C4-2B (cell line): ENCODE data around the gene GTPBP3.
"Not testable (repeated sequence)": the region's sequence is repeated elsewhere in the genome, so short reads cannot be mapped to it uniquely, and the experiment has no call there.

Source experiments
- H3K27ac ChIP-seq: fragments of 450-650 bp; 2 replicates; pipeline ENCODE4 v1.5.1; 2017
- ZFX ChIP-seq: fragments of 450-650 bp; IDR thresholded peaks from 2 replicates; pipeline ENCODE4 v1.6.1; 2017
- TF ChIP-seq, protein P1 (sequence below): fragments of 450-650 bp; conservative IDR thresholded peaks from 2 replicates; pipeline ENCODE4 v1.5.1; 2017; ENCODE audit warnings: mild to moderate bottlenecking

Gene GTPBP3, protein sequence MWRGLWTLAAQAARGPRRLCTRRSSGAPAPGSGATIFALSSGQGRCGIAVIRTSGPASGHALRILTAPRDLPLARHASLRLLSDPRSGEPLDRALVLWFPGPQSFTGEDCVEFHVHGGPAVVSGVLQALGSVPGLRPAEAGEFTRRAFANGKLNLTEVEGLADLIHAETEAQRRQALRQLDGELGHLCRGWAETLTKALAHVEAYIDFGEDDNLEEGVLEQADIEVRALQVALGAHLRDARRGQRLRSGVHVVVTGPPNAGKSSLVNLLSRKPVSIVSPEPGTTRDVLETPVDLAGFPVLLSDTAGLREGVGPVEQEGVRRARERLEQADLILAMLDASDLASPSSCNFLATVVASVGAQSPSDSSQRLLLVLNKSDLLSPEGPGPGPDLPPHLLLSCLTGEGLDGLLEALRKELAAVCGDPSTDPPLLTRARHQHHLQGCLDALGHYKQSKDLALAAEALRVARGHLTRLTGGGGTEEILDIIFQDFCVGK

DNA sequence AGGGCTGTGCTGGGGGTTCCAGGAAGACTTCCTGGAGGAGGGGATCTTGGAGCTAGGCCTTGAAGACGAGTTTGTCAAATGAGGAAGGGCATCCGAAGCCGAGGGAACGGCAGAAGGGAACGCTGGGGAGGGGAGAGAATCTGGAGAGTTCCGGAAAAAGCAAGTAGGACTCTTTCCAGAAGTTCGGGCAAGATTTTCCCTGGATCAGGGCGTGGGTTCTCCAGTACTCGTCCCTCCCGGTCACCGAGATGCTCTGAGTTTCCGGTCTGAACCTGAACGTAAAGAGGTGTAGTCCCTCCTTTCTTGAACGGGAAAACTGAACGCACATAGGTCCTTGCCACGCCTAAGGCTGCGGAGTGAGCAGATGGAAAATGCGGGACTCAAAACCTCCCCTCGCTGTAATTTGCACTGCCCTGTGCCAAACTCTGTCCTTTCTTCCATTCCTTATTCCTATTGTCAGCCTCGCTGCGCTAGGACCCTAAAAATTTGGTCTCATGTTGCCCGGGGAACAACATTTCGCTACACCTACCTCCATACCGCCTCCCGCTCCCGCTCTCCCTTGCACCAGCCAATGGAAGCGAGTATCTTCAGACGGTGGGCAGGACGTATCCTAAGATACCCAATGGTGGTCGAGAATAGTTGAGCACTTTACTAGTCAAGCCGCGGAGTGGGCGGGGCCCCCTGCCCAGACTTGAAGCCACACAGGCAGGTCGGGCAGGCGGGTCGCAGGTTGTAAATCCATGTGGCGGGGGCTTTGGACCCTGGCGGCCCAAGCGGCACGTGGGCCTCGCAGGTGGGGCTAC, at the start of gene GTPBP3:
Gene GTPBP3, plus strand, starts transcription at position 682 of the 803 bp plus-strand sequence. Its CDS starts 59 bp downstream, at position 741.
- TF ChIP-seq, protein P1, sequence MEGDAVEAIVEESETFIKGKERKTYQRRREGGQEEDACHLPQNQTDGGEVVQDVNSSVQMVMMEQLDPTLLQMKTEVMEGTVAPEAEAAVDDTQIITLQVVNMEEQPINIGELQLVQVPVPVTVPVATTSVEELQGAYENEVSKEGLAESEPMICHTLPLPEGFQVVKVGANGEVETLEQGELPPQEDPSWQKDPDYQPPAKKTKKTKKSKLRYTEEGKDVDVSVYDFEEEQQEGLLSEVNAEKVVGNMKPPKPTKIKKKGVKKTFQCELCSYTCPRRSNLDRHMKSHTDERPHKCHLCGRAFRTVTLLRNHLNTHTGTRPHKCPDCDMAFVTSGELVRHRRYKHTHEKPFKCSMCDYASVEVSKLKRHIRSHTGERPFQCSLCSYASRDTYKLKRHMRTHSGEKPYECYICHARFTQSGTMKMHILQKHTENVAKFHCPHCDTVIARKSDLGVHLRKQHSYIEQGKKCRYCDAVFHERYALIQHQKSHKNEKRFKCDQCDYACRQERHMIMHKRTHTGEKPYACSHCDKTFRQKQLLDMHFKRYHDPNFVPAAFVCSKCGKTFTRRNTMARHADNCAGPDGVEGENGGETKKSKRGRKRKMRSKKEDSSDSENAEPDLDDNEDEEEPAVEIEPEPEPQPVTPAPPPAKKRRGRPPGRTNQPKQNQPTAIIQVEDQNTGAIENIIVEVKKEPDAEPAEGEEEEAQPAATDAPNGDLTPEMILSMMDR: no peak
- 0 out of 2 replicates have a peak, but pooled peaks have one; percentile 39 for TF ChIP-seq ZFX
- H3K27ac ChIP-seq: peak within 1 kb of the TSS; percentile 85

DNA sequence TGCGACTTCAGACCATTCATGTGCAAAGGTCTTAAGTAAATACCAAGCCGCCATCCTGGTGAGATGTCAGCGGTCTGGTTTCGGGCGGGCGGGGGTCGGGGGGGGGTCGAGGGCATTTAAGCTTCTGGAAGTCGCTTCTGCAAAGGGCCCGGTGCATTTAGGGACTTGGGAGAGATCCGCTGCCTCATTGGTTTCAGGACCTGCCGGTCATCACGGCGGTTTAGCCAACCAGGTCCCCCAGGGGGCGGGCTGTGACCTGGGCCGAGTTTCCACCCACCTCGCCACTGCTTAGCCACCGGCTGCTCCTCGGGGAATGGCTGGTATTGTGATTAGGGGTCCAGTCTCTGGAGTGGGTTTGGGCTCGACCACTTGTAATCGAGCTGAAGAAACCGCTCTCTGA, 47.9 kb upstream of the GTPBP3 start:
- no peak for TF ChIP-seq ZFX
- TF ChIP-seq, protein P1: no peak
- H3K27ac ChIP-seq: no peak overlapping the region

DNA sequence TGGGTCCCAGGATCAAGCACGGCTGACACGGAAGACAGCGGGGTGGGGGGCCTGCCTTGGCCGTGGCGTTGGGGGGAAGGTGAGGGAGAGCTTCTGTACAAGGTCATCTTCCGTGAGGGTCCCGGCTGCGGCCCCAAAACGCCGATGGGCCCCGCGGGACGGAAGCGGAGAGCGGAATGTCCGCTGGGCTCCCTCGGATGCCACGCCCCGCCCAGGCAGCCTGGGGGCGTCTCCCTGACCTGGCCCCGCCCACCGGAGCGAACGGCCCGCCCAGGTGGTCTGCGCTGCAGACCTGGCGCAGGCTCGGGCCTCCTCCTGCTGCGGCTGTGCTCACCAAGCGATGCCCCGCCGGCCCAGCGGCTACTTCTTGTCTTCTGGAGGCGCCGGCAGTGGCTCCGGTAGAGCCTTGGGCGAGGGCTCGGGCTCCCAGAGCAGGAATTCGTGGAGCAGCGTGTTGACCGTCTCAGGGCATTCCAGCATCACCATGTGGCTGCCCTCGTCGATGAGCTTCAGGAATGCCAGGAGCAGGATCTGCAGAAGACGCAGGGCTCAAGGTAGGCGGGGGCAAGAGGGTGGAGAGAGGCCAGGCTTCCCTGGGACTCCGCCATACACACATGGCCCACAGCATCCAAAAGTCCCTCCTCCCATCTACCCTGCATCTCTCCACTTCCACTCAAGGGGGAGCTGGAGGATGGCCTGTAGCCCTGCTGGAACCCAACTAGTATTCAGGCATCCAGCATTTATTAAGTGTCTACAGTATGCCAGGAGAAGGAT, 44.9 kb upstream of the GTPBP3 start:
- H3K27ac ChIP-seq: no peak overlapping the region
- TF ChIP-seq ZFX: no peak
- TF ChIP-seq, protein P1: no peak; the same call in 1 of the 2 replicates

DNA sequence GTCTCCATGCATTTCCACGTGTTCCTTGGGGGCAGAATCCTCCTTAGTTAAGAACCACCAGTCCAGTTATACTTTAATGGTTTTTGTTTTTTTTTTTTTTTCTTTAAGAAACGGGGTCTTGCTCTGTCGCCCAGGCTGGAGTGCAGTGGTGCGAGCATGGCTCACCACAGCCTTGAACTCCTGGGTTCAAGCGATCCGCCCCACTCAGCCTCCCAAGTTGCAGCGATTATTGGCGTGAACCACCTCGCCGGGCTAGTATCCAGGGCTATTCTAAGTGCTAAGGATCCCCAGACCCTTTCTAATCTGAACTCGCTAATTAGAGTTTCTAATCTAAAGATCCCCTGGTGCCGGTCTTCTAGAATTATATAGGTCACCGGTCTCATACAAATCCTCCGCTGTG, 43.7 kb upstream of the GTPBP3 start:
- TF ChIP-seq, protein P1: no peak
- TF ChIP-seq ZFX: no peak
- H3K27ac ChIP-seq: no peak overlapping the region

DNA sequence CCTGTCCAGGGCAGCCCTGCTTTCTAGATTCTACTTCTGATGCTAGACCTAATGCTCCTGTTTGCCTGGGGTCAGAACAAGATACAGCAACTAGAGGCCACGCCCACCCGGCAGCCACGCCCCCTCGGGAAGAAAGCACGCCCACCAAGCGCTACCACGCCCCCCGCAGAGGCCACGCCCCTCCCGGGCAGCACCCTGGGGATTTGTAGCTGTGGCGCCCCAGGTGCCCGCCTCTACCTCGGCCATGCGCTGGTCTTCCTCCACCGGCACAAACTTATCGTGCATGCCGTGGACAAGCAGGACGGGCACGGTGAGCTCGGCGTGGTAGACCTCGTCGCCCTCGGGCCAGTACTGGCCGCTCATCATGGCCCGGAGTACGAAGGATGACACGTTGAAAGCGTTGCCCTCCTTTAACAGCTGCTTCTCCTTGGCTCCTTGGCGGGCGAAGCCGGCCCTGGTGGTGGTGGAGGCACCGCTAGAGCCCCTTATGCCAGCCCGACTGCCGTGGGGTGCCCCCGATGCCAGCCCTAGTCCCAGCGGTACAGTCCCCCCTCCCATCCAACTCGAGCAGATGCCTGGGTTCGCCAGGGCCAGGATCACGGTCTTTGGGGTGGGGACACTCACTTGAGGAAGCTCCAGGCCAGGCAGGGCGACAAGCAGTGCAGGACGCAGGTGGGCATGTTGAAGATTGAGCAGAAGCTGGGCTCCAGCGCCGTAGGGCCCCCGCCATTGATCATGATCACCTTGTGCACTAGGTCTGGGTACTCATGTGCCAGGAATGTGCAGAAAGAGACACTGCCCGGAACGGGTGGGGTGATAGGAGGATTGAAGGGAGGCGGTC, 43.1 kb upstream of the GTPBP3 start:
- H3K27ac ChIP-seq: no peak overlapping the region
- no peak for TF ChIP-seq ZFX

DNA sequence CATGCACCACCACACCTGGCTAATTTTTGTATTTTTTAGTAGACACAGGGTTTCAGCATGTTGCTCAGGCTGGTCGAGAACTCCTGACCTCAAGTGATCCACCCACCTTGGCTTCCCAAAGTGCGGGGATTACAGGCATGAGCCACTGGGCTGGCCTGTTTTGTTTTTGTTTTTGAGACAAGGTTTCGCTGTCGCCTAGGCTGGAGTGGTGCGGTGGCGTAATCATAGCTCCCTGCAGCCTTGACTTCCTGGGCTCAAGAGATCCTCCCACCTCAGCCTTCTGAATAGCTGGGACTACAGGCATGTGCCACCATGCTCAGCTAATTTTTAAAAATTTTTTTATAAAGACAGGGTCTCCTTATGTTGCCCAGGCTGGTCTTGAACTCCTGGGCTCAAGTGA, 41.8 kb upstream of the GTPBP3 start:
- not testable (repeated sequence) for H3K27ac ChIP-seq

DNA sequence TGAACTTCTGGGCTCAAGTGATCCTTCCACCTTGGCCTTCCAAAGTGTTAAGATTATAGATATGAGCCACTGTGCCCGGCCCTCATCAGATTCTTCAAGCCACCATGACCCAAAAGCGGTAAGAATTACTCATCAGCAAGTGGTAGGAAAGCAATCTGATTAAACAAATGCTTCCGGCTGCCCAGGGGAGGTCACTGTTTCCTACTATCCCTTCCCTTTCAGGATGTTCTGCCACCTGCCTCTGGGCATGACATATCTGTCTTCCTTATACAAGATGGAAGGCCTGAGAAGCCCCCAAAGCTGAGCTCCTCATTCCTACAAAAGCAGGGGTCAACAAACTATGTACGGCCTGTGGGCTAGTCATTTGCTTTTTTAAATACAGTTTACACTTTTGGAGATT, 41.1 kb upstream of the GTPBP3 start:
- no peak overlapping the region for H3K27ac ChIP-seq

More for the DNA sequence above, 41.1 kb upstream of the GTPBP3 start:
- TF ChIP-seq ZFX: no peak
- TF ChIP-seq, protein P1: no peak
